RWPE1 (cell line): Measurements from ENCODE around the gene DMGDH.

Experiments
- CTCF ChIA-PET: fragments of 350-600 bp; sonication (Branson Sonifier 250); formaldehyde crosslinking; extraction: SDS; loops from one replicate; lab custom pipeline; 2021; lab: Yijun Ruan, JAX
- POLR2A ChIA-PET: fragments of 400-600 bp; formaldehyde crosslinking; extraction: SDS; loops from one replicate; lab custom pipeline; 2020; ENCODE audit warnings: antibody characterized with exemption; ENCODE audit not compliant: low non-redundant PET; lab: Yijun Ruan, JAX
- DNase-seq: peaks from one replicate; pipeline ENCODE4 v3.0.0; 2012; ENCODE audit warnings: low spot score
- H3K27ac ChIP-seq: fragments of 450-650 bp; 2 replicates; pipeline ENCODE4 v1.5.1; 2017
- TF ChIP-seq, protein P1 (sequence below): fragments of 450-650 bp; conservative IDR thresholded peaks from 2 replicates; pipeline ENCODE4 v1.5.1; 2017; ENCODE audit warnings: low read depth, mild to moderate bottlenecking

Gene DMGDH

DNA sequence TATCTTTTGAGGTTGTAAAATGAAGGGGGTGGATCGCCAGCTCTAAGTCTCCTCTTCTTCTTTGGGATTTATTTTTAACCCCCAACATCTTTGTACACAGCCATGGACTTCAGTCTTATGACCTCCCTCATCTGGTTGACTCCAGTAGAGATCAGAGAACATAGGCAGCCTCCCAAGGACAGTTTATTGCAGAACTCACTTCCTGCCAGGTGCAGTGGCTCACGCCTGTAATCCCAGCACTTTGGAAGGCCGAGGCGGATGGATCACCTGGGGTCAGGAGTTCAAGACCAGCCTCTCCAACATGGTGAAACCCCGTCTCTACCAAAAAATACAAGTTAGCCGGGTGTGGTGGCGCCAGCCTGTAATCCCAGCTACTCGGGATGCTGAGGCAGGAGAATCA is 39.3 kb upstream of the DMGDH start:
- ChIA-PET CTCF (interaction anchor here (1.2 kb wide), 1 partner anchor 88 kb away, joined by 3 read pairs; no protein-coding TSS in a partner anchor), POLR2A (no interaction called here)
- no peak for DNase-seq
- TF ChIP-seq, protein P1, sequence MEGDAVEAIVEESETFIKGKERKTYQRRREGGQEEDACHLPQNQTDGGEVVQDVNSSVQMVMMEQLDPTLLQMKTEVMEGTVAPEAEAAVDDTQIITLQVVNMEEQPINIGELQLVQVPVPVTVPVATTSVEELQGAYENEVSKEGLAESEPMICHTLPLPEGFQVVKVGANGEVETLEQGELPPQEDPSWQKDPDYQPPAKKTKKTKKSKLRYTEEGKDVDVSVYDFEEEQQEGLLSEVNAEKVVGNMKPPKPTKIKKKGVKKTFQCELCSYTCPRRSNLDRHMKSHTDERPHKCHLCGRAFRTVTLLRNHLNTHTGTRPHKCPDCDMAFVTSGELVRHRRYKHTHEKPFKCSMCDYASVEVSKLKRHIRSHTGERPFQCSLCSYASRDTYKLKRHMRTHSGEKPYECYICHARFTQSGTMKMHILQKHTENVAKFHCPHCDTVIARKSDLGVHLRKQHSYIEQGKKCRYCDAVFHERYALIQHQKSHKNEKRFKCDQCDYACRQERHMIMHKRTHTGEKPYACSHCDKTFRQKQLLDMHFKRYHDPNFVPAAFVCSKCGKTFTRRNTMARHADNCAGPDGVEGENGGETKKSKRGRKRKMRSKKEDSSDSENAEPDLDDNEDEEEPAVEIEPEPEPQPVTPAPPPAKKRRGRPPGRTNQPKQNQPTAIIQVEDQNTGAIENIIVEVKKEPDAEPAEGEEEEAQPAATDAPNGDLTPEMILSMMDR, result no peak
- no peak overlapping the region for H3K27ac ChIP-seq

DNA sequence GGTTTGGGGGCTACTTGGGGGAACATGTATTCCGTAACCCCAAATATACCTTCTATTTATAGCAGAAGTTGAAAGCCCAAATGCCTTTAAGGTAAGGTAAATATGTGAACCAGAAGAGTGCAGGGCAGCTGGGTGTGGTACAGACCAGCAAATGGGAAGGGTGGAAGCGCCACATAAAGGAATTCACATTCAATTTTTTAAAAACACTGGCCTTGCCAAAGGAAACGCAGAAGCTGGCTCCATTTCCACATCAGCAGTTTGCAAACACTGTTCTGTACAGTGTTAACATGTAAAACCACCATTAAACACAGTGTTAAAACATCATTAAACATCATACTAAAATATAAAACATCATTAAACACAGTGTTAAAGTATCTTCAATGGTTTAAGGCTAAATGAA is 38.6 kb upstream of the DMGDH start:
- H3K27ac ChIP-seq, result no peak overlapping the region
- ChIA-PET POLR2A (no interaction called here), CTCF (no interaction called here)
- no peak for DNase-seq
- TF ChIP-seq, protein P1, result no peak

DNA sequence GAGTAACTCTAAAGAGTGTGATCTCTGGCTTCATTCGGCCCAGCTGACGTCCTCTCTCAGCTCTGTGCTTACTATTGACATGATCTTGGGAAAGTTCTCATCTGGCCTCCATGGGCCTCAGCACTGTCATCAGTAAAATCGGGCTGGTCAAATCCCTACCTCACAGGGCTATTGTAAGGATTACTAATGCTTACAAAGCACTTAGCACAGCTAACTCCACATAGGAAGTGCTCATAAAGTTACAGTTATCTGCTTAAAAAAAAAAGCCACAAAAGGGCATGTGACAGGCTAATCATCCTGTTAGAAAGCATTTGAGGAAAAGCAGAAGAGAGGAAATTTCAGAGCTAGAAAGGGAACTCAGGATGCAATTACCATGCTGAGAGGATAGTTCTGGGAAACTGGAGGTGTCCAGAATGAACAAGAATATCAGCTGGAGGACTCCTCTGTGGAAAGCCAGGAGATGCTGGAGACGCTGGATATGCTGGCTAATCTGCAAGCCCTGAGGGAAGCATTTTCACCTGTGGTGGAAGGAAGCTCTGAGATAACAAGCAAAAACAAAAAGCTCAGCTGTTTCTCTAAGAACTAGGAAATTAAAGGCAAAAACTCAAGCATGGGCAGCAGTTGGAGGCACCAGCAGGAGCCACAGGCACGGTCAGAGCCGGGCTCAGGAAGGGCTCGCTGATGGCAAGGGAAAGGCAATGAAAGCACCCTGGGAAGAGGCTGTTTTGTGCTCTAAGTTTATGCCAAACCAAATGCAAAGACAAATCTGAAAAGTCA is 37.7 kb upstream of the DMGDH start:
- ChIA-PET POLR2A (no interaction called here), CTCF (interaction anchor here (0.7 to 1.1 kb wide), 3 partner anchors 42 to 227 kb away, joined by 3 to 4 read pairs (median 3); no protein-coding TSS in a partner anchor)
- no peak overlapping the region for H3K27ac ChIP-seq
- TF ChIP-seq, protein P1, result no peak
- DNase-seq, result no peak

DNA sequence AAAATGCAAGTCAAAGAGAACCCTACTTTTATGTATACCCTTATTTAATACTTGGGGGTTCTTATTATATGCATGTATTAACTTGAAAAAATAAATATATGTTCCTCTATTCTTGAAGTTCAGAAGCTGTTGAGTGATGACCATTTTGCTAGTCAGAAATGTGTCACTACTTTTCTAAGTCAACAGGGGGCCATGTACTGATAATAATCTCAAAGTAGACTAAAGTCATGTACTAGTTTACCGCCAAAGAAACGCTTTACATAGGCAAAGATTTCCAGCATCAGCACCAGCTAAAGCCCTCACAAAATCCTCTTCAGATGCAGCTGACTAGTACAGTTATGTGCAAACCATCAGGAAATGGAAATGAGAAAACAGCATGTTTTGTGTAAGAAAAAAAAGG is 36.4 kb upstream of the DMGDH start:
- ChIA-PET POLR2A (interaction anchor here (0.6 kb wide), 1 partner anchor 16 kb away, joined by 4 read pairs; no protein-coding TSS in a partner anchor), CTCF (interaction anchor here (0.6 to 1.5 kb wide), 5 partner anchors 27 to 281 kb away, joined by 3 to 5 read pairs (median 4); no protein-coding TSS in a partner anchor)
- DNase-seq, result no peak
- TF ChIP-seq, protein P1, result no peak
- H3K27ac ChIP-seq, result no peak overlapping the region

DNA sequence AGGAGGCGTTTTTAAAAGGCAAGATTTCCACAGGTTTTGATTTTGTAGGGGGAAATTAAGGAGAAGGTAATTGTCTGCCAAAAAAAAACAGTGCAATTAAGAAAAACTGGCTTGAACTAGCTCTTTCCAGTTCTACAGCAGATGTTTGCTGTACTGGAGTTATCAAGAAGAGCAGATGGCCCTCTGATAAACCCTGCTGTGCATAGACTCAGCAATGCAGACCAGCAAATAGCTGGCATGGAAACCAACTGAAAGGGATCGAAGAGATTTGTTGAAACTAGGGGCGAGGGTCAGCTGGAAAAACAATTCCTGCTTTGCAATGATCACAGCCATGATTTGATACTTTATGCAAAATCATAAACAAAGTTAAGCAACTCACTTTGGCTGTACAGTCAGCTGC is 24.3 kb upstream of the DMGDH start:
- CTCF ChIA-PET, result interaction anchor here (0.8 kb wide), 1 partner anchor 39 kb away, joined by 3 read pairs; no protein-coding TSS in a partner anchor
- H3K27ac ChIP-seq, result no peak overlapping the region
- no peak for DNase-seq
- POLR2A ChIA-PET, result no interaction called here
- TF ChIP-seq, protein P1, result no peak

DNA sequence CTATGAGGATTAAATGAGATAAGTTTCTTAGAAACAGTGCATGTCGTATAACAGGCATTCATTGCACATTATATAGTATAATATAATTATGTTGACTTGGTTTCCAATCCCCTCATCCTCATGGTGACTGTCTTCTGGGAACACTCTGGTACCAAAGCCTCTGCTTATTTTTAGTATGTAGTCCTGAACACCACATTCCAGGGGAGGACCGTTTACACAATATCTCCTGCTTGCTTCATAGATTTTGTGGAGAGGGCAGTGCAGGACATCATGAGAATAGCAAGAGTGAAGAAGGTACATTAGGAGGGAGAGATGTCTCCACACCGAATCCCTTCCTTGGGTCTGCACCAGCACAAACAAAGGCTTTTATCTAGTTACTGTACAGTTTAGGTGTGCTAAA is 21.6 kb upstream of the DMGDH start:
- POLR2A ChIA-PET, result no interaction called here
- TF ChIP-seq, protein P1, result no peak
- DNase-seq, result no peak
- no peak overlapping the region for H3K27ac ChIP-seq
- CTCF ChIA-PET, result interaction anchor here (1.2 kb wide), 1 partner anchor 66 kb away, joined by 3 read pairs; no protein-coding TSS in a partner anchor
